Stimulated activated CD8-positive, alpha-beta memory T cell treated with anti-CD3 and anti-CD28 coated beads, Interleukin-2, amount 100 ng/mL, for 1 hour (primary cell): ENCODE measurements around the gene RRBP1.
"Not testable (repeated sequence)": the region's sequence is repeated elsewhere in the genome, so short reads cannot be mapped to it uniquely, and the experiment has no call there.

ENCODE experiments used
- DNase-seq, 2 donors: peaks; one replicate each; pipeline ENCODE4 v3.0.0-alpha.2; 2020; ENCODE audit warnings: low read depth in 2 of 2

The RRBP1 gene

DNA sequence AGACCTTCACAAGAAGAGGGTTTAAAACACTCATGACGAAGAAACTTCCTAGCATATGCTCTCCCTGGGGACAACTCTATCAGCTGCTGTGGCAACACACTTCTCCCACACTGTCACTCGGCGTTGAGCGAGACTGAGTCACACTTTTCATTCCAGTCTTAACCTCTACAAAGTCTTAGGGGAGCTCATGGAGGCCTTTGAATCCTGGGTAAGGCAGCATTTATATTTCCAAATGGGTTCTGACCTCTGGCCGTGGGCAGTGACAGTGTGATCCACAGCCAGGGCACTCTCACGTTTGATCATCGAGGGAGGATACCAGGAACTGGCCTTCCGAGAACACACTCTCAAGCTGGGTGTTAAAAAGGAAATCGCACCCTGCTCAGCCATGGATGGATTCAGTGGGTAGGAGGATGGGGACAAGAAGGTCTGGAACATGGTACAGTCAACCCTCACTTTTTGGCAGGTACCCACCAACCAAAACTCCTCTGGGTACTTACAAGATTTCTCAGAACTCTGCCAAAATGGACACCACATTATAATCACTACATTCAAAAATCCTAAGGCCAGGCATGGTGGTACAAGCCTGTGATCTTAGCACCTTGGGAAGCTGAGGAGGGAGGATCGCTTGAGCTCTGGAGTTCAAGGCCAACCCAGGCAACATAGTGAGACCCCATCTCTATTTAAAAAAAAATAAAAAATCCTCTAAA is 19.6 kb downstream of the RRBP1 start:
- no peak for DNase-seq

DNA sequence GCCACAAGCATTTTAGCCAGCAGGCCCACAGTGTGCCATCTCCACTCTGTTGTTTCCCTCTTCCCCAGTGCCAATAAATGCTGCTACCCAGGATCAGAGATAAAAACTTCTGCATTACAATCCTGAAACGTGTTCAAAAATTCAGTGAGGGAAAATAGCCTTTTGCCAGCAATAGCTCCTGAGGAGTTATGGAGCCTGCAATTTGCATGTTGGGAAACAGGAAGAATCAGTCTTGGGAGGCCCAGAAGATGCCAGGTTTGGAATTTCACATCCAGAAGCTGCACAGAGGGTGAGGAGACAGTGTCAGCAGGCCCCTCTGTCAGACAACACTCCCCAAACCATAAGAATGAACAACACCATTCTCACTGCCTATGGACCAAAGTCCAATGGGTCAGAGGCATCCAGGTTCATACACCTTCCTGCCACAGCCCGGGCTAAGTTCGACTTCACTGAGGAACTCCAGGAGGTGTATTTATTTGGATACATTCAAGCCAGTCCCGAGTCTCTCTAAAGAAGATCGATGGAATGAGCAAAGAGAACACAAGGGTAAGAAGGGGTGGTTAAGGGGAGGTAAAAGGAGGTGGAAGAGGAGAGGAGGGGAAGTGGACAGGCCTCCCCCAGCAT is 20.8 kb downstream of the RRBP1 start:
- no peak for DNase-seq

DNA sequence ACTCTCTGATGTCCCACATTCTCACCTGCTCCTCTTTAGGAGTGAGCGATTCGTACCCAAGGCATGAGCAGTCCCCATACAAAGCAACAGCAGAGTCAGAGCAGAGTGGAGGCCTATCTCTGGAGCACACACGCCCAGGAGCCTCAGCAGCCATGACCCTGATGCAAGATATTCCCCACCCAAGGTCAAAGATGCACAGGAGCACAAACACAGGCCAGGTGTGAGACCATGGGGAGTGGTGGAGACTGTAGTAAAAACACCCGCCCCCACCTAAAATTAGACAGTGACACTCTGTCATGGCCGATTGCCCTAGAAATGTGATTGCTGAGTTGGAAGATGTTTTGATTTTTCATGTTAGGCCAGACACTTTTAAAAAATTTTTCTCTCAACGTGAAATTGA is 21.4 kb downstream of the RRBP1 start:
- no peak for DNase-seq

DNA sequence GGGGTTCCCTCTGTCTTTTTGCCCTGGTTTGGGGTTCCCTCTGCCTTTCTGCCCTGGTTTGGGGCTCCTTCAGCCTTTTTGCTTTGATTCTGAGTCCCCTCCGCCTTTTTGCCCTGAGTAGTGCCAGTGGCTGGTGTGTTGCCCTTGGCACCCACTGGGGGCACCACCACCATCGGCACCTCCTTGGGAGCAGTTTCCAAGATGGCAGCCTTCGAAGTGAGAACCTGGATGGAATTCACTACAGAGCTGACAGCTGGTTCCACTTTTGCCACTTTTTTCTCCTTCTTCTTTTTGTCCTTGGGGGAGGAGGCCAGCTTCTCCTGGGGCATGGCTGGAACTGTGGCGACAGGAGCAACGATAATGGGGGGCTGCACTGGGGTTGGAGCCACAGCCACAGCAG is 22.2 kb downstream of the RRBP1 start:
- no peak for DNase-seq

DNA sequence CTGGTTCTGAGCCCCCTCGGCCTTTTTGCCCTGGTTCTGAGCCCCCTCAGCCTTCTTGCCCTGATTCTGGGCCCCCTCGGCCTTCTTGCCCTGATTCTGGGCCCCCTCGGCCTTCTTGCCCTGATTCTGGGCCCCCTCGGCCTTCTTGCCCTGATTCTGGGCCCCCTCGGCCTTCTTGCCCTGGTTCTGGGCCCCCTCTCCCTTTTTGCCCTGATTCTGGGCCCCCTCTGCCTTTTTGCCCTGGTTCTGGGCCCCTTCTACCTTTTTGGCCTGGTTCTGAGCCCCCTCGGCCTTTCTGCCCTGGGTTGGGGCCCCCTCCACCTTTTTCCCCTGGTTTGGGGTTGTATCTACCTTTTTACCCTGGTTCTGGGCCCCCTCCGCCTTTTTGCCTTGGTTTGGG is 22.7 kb downstream of the RRBP1 start:
- not testable (repeated sequence) for DNase-seq

DNA sequence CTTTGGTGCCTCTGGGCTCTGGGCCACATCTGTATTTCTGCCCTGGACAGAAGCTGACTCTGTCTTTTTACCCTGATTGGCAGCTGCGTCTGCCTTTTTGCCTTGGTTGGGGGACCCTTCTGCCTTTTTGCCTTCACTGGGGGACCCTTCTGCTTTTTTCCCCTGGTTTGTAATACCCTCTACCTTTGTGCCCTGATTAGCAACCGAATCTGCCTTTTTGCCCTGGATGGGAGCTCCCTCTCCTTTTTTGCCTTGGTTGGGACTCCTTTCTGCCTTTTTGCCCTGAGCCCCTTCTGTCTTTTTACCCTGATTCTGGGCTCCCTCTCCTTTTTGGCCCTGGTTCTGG is 23.4 kb downstream of the RRBP1 start:
- no peak for DNase-seq

DNA sequence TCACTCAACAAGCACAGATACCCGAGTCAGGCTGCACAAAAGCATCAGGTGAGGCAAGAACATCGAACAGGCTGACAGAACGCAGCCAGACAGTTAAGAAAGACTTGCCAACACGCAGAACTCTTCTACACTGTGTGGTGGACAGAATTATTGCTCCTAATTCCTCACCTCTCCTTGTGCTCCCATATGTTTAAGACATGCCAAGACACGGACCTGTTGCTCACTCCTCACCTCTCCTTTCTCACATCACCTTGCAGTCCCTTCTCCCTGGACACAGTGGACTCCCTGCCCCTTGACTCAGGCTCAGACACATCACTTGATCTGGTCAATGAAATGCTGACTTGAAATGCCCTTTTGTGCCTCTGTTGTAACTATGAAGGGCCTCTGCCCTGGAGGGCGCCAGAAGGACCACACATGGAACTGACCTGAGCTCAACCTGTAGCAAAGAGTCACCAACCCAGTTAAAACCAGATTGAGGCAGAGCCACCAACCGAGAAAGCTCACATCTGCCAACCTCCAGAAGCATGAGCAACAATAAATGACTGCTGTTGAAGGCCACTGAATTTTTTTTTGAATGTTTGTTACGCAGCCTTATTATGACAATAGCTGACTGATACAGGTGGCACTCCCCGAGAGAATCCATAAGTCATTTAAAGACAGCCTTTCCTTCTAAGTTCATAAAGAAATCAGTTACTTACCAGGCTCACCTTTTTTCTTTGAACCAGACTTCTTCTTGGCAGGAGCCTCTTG is 24.0 kb downstream of the RRBP1 start:
- DNase-seq: no peak

DNA sequence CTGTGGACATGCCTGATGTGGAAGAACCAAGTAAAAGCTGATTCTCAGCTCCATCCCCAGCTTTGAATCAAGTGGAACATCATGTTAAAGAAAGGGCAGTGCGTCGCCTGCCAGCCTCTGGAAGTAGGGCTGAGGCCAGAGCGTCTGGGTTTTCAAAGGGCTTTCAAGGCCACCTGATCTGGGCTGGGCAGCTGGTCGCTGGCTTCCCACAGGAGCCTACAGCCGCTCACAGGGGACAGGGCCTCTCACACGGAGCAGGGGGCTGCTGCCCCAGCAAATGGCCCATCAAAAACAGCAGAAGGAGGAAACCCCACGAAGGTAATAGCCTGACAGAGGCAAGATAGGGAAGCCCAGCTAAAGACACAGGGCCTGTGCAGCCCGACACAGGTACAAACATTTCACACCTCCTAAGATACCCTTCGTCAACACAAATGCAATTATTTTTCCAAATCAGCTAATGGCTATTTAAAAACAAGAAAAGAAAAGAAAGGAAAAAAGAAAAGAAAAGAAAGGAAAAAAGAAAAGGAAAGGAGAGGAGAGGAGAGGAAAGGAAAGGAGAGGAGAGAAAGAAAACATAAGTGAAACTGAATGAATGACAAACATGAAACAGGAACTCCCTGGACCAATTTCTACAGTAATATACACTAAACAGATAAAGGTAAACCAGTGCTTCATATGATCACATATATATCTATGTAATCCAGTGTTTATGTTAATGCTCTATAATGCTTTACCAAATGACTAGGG is 24.8 kb downstream of the RRBP1 start:
- DNase-seq: no peak

DNA sequence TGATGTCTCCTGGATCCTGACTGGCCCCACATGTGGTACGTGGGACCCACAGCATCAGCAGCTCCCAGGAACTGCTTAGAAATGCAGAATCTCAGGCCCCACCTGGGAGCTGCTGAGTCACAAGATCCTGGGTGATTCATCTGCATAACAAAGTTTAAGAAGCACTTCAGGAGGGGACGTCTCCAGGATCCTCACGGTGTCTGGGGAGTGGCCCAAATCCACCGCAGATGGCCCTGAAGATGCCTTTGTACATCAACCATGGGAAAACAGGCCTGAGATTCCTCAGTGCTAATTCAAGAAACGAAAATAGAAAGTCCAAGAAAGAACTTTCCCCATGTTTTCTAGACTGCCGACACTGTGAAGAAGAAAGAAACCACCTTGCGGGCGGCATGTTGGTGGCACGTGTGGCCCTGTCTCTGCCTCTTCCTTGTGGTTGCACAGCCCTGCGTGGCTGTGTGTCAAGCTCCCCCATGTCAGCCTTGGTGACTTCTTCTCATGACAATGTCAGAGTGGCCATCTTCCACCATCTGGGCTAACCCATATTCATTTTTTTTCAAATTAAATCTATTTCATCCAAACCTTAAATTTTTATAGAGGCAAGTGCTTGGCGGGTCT is 26.1 kb downstream of the RRBP1 start:
- DNase-seq: no peak

DNA sequence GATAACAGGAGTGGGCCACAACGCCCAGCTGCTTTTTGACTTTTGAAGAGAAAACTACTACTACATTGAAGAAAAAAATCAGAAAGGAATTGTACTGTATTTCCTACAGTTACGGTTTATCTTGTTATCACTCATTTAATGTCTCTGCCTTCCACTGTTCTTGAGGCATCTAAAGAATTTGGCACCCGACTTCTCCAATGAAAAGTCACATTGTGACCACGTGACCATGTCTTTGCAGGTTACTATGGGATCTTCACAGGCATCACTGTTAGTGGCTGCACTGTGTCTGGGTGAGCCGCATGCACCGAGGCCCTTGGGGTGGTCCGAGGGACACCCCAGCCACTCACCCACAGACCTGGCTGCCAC is 26.8 kb downstream of the RRBP1 start:
- no peak for DNase-seq

DNA sequence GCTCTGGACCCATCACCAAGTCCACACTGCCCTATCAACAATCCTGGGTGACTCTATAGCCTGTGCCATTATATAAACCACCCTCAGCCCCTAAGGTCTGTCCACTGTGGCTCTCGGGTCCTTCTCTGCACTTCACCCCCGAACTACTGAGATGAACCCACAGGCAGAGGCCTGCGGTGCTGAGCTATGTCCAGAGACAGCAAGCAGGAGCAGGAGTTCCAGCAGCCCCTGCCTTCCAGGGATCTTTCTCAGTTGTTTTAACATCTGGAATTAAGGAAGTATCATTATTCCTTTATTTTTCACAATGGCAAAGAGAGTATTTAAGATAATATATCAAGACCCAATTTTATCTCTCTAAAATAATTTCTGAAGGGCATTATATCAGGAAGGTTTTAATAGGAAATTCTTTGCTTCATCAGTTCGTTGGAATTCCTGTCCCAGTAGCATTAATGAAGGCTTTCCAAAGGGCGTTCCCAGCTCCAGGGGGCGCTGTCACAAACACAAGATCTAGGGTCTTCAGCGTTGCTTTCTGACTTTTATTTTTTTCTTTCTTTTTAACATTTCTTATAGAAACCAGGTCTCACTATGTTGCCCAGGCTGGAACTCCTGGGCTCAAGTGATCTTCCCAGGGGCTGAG is 27.3 kb downstream of the RRBP1 start:
- no peak for DNase-seq

DNA sequence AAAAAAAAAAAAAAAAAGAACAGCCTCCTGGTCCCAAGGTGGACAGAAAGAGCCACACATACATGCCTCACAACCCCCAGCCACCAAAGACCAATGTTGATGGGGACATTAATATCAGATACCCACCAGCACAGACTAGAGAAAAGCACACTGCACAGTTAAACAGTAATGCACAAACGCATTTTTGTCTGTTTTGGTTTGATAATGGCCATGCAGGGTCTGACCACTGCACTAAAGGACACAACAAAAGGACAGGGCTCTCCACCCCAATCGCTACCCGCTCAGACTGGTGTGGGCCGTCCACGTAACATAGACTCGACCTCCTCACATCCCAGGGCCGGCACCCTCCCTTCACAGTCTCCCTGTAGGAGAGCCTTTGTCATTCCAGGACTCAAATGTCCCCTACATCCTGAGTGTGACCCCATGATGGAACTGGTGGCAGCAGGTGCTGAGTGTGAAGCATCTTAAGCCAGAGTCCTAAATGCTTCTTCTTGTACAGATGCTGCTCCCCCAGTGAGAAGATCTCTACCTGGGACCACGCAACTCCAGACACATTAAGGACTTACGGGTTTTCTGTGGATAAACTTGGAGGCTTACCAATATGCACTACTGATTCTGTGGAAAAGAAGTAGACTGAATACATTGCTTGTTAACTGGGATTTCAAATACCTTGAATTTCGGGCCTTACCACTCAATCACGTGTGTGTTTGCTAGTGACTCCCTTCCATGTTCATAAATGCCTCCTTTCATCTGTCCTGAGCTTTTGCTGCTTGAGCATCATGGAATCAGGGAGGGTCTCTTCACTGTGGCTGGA is 28.0 kb downstream of the RRBP1 start:
- no peak for DNase-seq

DNA sequence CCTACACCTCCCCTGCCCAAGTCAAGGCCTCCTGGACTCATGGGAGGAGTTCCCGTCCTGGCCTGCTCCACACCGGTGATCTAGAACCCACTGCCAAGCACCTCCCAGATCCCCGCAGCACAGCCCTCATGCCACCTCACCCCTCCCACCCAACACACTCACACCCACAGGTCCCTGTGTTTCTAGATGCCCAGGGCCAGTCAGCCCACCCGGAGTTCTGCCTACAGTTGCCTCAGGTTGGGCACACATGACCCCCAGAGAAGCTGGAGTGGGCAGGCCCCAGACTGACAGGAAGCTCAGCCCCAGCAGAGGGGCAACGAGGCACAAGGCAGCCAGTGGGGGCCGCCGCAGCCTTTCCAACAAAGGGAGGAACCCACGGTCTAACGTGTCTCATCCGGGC is 29.6 kb downstream of the RRBP1 start:
- no peak for DNase-seq

DNA sequence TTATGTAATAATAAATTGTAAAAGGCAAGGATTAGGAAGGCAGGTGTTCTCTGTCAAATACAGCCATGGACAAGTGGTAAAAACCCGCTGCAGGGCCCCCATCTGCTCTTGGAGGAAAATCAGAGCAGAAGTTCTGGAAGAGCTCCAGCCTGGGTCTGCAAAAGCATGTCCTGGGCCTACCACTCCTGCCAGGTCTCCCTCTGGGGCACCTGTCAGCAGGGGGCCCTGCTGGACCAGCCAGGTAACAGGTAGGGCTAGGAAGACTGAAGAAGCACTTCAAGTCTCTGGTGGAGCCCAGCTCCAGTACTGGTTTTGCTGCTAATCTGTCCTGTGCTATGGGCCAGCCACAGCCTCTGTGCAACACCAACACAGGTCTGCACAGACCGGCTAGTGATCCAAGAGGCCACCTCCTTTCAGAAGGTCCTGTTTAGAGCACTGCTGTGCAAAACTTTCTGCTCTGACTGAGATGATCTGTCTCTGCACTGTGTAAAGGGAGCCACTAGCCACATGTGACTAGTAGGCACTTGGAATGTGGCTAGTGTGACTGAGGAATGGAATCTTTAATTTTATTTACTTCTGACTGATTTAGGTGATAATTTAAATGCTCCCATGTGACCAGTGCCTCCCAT is 30.2 kb downstream of the RRBP1 start:
- DNase-seq: no peak

DNA sequence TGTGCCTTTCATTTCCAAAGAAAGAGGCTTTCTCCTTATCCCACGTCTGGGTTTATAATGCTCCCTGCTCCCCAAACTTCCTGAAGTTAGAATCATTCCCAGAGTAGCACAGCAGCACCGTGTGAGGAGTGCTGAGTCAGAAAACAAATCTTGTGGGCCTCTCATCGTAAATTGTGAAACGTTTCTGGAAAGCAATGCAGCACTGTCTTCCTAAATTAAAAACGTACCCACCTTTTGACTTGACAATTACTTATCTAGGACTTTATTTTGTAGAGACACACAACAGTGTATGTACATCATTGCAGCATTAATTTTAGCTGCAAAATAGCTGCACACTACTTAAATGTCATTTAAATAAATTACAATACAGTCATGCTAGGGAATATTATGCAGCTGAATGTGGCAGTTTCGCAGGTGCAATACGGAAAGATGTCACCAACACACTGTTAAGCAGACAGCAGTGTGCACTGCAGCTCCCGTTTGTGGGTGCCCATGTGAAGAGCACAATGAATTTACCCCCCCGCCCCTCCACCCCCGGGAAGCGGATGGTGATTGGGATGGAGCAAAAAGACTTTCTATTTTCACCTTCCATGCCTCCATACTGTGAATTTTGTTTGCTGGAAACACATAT is 30.8 kb downstream of the RRBP1 start:
- DNase-seq: no peak

DNA sequence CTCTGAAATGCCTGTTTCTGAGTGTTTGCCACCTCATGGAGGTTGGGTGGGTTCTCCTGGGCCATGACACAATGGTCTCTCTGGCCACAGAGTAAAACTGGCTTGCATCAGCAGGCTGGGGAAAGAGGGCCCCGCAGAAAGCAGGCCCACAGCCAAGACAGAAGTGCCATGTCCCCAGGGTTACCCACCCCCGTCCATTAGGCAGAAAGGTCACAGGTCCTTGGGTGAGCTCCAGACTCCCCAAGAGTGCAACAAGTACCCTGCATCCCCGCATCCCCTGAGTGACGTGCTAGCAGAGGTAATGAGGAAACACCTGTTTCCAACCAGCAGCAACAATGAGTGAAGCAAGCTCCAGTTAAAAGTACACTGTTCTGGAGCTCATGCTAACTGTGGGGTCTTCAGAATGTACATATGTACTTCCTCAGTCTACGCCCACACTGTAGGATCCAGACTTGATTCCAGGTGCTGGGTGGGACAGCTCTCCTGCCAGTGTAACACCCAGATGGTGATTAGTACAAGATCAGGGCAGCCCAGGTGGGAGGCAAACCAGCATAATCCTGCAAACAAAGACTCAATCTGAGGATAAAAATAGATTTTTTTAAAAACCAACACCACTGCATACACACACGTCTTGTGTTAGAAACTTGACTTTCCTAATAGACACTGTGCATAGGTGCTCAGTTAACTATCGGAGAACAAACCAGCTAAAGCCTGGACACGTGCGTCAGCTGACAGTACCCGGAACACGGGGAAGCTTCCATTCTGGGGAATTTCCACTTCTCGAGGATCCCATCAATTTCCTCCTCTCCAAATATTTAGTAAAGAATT is 31.5 kb downstream of the RRBP1 start:
- no peak for DNase-seq

DNA sequence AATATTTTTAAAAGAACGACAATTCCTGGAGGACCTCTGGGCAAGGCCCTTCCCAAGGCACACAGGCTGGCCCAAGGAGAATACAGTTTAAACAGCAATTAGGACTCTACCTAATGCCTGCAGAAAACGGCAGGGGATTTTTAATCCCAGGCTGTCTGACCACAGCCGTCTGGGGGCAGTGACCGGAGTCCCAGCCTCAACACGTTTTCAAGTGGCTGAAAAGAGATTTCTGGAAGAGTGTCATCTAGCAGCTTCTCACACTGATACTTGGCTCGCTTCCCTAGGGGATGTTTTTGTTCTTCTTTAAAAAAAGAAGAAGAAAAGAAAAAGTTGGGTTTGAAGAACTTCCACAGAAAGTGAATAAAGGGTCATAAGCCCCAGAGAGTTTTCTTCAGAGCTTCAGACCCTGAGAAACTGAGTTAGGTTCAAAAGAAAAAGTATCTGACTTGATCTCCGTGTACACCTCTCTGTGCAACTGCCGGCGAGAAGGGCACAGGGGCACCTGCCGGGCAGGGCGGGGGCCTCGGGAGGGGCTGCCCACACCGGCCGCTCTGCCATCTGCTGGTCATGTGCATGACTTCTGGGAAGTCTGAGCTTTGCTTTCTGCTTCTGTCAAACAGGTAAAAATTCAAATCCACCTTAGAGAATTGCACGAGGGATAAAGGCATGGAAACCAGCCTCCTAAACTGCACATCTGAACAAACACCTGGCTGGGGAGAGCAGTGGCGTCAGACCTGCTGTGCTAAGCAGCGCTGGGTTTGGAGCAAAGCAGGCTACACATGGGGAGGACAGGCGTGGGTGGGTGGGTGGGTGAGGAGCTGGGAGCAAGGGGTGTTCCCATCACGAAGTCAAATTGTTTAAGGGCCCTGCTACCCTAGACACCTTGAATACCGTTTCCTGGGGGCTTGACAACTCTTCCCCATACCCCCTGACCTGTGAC is 33.0 kb downstream of the RRBP1 start:
- no peak for DNase-seq

DNA sequence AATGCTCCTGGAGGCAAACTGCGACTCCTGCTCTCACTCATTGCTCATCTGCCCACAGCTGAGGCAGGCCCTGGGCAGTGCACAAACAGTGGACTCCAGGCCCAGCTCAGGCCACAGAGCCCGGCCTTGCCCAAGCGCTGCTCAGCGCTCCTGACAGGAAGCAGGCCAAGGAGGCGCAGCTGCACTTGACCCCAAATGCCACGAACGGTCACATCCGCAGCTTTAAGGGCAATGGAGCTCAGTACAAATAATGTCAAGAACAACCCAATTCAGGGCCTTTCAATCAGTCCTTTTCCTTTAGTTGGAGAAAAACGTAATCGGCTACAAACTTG is 33.8 kb downstream of the RRBP1 start:
- no peak for DNase-seq
